Stimulated activated naive CD4-positive, alpha-beta T cell treated with Interleukin-2 at 50 U/mL for 16 hours (primary cell): Measurements from ENCODE around the gene ATXN1.

Experiments
- DNase-seq: peaks from one replicate; lab custom pipeline; 2025; lab: John Stamatoyannopoulos, UW

ATXN1 gene

DNA sequence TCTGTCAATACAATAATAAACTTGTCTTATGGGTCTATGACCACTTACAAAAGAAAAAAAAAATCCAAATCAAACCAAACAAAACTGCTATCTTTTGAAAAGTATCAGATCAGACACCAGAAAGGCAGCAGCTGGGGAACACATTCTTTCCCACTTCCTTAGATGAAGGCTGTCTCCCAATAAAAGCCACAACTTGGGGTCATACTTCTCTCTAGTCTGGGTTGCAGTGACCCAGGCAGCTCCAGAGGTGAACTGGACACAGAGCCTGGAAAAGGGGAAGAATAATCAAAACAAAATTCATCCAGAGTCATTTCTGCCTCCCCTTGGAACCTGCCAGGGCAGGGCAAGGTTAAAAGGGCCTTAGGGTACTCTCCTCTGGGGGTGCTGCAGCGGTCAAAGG, 19.1 kb downstream of the ATXN1 start:
- DNase-seq = no peak

GRCh38 chr6:16741112-16742016, 19.9 kb downstream of the ATXN1 start:
- no peak for DNase-seq

- no peak for DNase-seq
These were observed 21.2 kb downstream of the ATXN1 start for GRCh38 chr6:16740097-16740496.

GRCh38 chr6:16739329-16739801, 21.9 kb downstream of the ATXN1 start:
- DNase-seq = no peak

GRCh38 chr6:16737925-16738324, 23.3 kb downstream of the ATXN1 start:
- DNase-seq = no peak

GRCh38 chr6:16736856-16737775, 24.1 kb downstream of the ATXN1 start:
- DNase-seq = no peak

DNA sequence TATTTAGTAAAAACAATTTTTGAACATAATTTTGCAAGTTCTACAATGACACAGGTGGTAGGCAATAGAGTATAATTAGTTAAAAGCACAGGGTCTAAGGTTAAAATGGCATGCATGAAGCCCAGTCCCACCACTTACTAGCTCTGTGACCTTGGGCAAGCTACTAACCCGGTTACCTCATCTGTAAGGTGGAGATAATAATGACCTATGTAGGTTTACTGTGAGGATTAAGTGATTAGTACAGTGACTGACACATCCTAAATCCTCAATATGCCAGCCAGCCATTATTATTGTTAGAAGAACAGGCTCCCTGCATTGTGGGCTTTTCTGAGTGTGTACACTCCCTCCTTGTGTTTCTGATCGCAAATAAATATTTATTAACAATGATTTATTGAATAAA, 26.2 kb downstream of the ATXN1 start:
- DNase-seq = no peak

DNA sequence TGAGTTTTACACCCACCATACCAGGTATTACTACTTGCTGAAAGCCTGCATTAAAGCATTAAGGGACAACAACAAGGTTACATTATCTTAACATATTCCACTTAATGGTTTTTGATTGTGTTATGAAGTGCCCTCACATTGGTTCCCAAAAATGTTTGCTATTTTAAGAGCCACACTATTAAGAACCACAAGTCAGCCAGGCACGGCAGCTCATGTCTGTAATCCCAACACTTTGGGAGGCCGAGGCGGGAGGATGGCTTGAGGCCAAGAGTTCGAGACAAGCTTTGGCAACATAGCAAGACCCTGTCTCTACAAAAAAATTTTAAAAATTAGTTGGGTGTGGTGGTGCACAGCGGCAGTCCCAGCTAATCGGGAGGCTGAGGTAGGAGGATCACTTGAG, 28.2 kb downstream of the ATXN1 start:
- DNase-seq = no peak

GRCh38 chr6:16731478-16732051, 29.7 kb downstream of the ATXN1 start:
- peak; percentile 34 for DNase-seq

DNA sequence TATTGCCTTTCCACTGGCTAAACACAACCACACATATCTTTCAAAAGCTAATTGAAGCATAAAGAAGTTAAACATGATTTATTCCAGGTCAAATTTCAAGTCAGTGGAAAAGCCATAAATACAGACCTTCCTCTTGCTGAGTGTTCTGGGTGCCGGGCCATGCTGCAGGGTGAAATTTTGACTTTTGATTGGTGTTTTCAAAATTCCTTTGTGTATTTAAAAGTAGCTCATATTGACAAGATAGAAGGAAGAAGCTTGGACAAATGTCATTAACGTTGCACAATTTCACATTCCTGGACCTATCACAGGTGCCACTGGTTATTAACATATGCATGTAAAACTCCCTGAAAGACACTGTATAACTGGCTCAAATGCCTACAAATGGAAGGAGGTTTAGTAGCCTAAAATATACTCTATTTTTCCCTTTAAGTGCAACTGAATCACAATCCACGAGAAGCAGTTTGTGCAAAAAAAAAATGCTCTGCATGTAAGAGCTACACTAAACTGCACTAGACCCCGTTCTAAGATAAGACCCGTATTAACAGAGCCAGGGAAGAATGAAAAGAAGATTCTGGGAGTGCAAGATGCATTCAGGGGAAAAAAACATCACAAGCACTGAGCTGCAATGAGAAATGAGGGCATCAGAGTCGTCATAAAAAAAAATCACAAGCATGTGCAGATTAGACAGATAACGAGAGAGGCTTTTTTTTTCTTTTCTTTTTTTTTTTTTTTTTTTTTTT, 30.4 kb downstream of the ATXN1 start:
- no peak for DNase-seq

DNA sequence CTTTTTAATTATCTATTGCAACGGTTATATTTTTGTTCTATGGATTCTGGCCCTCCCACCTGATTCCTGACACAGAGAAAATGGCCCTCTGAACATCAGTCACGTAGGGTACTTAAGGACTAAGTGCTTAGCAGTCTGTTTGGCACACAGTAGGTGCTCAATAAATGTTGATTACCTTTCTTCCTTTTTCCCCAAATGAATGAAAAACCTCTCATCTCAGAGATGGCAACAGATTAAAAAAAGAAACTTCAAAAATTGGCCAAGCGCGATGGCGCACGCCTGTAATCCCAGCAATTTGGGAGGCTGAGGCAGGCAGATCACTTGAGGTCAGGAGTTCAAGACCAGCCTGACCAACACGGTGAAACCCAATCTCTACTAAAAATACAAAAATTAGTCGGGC, 31.5 kb downstream of the ATXN1 start:
- no peak for DNase-seq

DNA sequence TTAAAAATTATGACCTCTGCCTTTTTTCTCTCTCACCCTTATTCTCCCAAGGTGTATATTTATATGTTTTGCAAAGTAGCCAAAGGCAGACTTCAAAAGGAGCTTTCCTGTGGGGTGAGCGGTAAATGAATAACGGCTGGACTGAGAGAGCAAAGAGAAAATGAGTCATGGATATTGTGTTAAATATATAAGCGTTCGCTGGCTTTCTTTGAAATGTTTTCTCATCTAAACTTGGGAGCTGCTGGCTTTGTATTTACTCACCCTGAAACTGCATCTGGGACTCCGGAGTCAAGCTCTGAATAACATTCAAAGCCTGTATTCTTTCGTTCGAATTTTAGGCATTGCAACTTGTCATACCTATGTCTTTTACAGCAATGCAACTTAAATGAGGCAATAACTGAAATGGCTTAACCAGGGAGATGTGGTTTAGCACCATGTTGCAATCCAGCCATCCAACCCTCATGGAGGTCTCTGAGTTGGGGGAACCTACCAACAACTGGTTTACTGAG, 32.0 kb downstream of the ATXN1 start:
- DNase-seq = no peak

DNA sequence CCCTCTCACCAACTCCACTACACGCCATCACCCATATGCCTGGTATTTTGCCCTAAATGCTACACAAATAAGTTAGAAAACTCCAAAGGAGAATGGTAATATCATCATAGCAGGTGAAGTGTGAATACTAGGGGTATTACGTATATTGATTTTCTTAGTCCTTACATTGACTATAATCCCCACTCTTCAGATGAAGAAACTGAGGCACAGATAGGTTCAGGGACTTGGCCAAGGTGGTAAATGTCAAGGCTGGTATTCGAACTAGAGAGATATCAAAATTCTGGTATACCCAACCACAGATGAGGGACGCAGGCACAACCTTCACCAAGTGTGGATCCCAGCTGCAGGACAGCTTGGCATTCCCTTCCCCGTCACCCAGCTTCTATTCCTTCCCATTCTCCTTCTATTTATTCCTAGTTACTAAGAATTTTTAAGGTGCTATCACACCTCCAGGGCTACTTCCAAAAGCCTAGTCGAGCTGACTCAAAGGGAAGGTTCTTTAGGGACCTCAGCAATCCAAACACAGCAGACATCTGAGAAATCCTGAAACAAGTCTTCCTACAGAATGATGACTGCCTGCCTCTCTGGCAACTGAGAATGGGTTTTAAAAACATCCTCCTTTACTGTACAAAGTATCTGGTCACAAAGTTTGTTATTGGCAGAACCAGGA, 32.6 kb downstream of the ATXN1 start:
- DNase-seq = no peak

GRCh38 chr6:16727996-16728395, 33.3 kb downstream of the ATXN1 start:
- no peak for DNase-seq

DNA sequence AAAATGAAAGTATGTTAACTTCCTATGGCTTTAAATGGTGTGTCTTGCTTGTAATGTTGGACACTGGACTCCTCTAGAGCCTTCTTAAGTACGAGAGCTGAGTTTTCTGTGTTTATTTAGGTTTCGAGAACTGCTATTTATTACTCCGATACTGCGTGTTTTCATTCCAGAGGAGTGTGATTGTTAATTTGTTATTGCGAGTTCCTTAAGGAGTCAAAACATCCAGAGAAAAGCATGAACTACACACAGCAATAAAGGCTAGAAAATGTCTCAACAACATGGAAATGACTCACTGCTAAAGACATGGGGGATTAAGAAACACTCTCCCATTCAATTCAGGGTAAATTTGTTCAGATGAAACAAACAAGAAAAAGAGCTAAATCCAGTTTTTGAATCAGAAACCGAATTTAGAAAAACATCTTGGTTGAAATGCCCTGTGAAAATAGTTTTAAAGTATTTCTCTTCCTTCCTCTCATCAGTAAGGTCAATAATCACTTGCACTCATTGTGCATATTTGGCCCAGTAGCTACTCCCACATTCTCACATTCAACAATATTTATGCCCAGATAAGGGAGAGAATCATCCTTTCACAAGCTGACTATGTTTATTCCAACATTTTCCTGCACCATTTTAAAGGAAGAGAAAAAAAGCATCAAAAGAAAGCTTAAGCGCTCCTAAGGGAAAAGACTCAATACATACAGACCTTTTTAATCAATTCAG, 36.0 kb downstream of the ATXN1 start:
- DNase-seq = no peak

DNA sequence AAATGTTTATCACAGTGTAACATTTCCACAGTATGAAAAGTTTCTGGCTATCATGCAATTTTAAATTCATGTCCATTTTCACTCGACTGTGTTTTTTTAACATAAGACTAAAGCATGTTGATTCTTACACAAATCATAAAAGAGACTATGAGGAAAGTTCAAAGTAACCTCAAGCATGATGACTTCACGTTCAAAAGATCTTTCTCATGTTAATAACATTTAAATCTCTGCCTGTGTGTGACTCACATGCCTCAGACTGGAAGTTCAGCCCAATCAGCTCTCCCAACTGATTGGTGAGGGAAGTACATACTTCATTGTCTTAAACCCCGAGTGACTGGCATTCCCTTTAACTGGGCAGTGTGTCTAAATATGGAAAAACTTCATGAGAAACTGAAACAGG, 37.4 kb downstream of the ATXN1 start:
- no peak for DNase-seq

DNA sequence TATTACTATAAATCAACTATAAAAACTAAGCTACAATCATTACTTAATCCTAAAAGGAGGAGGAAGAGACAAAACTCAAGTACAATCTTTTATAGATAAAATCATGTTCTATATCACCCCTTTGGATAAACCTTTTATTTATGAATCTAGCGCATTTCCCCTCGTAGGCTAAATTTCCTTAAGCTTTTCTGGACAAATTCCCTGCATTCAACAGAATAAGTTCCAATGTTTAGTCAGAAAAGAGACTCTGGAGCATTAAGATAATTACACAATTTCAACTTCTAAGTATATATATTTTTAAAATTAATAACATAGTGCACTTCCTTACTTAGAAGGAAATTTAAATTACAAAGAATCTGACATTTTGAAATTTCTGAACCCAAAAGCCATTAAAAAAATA, 37.9 kb downstream of the ATXN1 start:
- DNase-seq = no peak

- DNase-seq = no peak
These were observed 38.6 kb downstream of the ATXN1 start for GRCh38 chr6:16722630-16723029.

DNA sequence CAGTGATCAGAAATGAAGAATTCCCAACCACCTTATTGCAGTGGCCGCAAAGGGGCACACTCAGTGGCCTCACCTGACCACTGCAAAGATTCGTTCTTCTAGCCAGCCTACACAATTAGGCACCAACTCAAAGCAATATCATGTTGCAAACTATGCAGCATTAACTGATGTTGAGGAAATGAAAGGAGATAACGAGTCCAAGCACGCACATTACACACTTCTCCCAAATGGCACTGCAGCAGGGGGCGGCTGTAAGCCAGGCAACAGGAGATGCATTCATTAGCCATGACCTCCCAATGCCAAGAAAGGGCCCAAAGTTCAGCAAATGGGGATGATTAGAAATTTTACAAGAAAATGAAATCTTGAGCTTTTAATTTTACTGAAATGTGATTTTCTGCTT, 39.3 kb downstream of the ATXN1 start:
- DNase-seq = no peak

GRCh38 chr6:16720861-16721260, 40.4 kb downstream of the ATXN1 start:
- no peak for DNase-seq
